ENCODE results near the gene LAT. TPM values are rescaled to one million over a fixed set of nuclear protein-coding genes. Genes with fewer than 3 reads are reported as not detected.
"Not testable (repeated sequence)": the region's sequence is repeated elsewhere in the genome, so short reads cannot be mapped to it uniquely, and the experiment has no call there.

LAT gene, protein sequence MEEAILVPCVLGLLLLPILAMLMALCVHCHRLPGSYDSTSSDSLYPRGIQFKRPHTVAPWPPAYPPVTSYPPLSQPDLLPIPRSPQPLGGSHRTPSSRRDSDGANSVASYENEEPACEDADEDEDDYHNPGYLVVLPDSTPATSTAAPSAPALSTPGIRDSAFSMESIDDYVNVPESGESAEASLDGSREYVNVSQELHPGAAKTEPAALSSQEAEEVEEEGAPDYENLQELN
- 100 to 1,000 TPM; 171 to 440 TPM for total RNA-seq

GRCh38 chr16:28984619-28985135 lies at the start of gene LAT:
LAT (plus strand) TSS chr16:28985052; CDS start chr16:28985418, 366 bp downstream.
- Mint-ChIP-seq H3K36me3 (peaks cover 69 to 82% of the 10 kb centered on the region in 2 donors), H3K27ac (peak within 1 kb of the TSS; percentile 97 to 98), H3K9me3 (peaks cover 6 to 15% of the 10 kb centered on the region in 2 donors)
- peak; percentile 61 to 90 for ATAC-seq
- DNase-seq (ENCODE audit: low spot score in 2 of 2): peak; percentile 55 to 89

DNA sequence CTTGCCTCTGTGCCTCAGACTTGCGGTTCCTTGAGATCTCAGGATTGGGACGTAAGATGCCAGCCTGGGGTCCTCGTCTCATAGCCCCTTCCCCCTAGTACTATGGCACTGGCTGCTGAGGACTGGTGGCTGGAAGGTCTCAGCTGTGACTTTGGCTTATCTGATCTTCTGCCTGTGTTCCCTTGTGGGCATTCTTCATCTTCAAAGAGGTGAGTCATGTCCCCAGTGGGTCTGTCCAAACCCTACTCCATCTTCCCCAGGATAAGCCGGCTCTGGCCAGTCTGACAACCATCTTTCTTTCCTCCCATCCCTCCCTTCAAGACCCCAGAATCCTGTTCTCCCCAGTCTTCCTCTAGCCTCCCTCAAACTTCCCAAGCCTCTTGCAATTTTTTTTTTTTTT lies 49.5 kb upstream of the LAT start:
- ATAC-seq (no peak), DNase-seq (ENCODE audit: low spot score in 2 of 2) (no peak)
- no peak overlapping the region for H3K27ac Mint-ChIP-seq
- H3K36me3 Mint-ChIP-seq: peaks cover 0 to 6% of the 10 kb centered on the region in 2 donors
- peaks cover 0 to 10% of the 10 kb centered on the region in 2 donors for H3K9me3 Mint-ChIP-seq

GRCh38 chr16:28935924-28936783 lies 48.7 kb upstream of the LAT start:
- H3K27ac Mint-ChIP-seq: peak overlapping the region; percentile 55 to 57

DNA sequence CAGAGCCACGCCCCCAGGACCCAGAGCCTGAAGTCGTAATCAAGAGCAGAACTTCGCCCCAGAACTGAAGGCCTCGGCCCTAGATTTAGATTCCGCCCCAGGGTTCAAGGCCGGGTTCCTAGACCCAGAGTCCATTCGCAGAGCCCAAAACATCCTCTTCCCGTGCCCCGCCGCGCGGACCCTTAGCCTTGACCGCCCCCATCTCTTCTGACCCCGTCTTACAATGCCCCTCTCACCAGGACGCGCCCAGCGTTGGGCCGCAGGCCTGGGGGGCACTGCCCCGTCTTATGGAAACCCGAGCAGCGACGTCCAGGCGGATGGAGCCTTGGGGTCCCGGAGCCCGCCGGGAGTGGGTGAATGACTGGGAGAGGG lies 48.1 kb upstream of the LAT start:
- peaks cover 0 to 10% of the 10 kb centered on the region in 2 donors for H3K9me3 Mint-ChIP-seq
- H3K27ac Mint-ChIP-seq: peak overlapping the region; percentile 55 to 57
- peaks cover 0 to 6% of the 10 kb centered on the region in 2 donors for H3K36me3 Mint-ChIP-seq
- DNase-seq (ENCODE audit: low spot score in 2 of 2): no peak
- ATAC-seq: no peak

More at GRCh38 chr16:28935924-28936783, 48.7 kb upstream of the LAT start:
- peaks cover 0 to 6% of the 10 kb centered on the region in 2 donors for H3K36me3 Mint-ChIP-seq
- peak; percentile 80 to 91 for DNase-seq (ENCODE audit: low spot score in 2 of 2)
- peaks cover 0 to 10% of the 10 kb centered on the region in 2 donors for H3K9me3 Mint-ChIP-seq
- peak; percentile 97 to 100 for ATAC-seq

DNA sequence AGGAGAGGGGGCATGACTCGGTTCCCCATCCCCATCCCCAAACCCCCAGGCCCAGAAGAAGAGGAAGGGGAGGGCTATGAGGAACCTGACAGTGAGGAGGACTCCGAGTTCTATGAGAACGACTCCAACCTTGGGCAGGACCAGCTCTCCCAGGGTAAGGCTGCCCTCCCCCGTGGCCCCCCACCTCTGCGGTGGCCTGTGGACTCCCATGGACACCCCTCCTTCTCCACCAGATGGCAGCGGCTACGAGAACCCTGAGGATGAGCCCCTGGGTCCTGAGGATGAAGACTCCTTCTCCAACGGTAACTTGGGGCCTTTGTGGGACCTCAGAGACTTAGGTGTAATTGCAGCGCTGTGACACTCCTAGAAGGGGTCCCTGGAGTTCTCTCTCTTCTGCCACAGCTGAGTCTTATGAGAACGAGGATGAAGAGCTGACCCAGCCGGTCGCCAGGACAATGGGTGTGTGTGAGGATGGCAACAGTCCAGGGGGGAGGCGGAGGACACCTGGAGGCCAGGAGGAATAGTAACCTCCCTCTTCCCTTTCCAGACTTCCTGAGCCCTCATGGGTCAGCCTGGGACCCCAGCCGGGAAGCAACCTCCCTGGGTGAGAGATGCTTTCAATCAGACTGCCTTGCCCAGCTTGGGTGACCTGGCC lies 47.5 kb upstream of the LAT start:
- Mint-ChIP-seq H3K36me3 (peaks cover 0 to 6% of the 10 kb centered on the region in 2 donors), H3K27ac (no peak overlapping the region), H3K9me3 (peaks cover 0 to 10% of the 10 kb centered on the region in 2 donors)
- ATAC-seq (no peak), DNase-seq (ENCODE audit: low spot score in 2 of 2) (no peak)

DNA sequence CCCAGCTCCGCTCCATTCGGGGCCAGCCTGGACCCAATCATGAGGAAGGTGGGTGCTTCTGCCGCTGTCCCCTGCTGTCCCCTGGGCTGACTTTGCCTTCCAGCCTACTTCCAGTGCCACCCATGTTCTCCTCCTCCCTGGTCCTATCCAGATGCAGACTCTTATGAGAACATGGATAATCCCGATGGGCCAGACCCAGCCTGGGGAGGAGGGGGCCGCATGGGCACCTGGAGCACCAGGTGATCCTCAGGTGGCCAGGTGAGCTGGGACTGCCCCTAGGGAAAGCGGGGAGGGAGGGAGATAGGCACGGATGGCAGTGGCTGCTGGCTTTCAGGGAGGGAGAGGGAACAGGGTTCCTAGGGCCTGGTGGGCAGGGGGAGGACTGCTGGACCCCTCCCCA lies 46.1 kb upstream of the LAT start:
- ATAC-seq (no peak), DNase-seq (ENCODE audit: low spot score in 2 of 2) (no peak)
- Mint-ChIP-seq H3K36me3 (peaks cover 0 to 6% of the 10 kb centered on the region in 2 donors), H3K9me3 (peaks cover 0 to 10% of the 10 kb centered on the region in 2 donors), H3K27ac (peak overlapping the region in 1 of 2 donors; percentile 1)

- not testable (repeated sequence) for H3K9me3 Mint-ChIP-seq, ATAC-seq, H3K36me3 Mint-ChIP-seq
Observed at GRCh38 chr16:28939825-28940224, 45.0 kb upstream of the LAT start.

DNA sequence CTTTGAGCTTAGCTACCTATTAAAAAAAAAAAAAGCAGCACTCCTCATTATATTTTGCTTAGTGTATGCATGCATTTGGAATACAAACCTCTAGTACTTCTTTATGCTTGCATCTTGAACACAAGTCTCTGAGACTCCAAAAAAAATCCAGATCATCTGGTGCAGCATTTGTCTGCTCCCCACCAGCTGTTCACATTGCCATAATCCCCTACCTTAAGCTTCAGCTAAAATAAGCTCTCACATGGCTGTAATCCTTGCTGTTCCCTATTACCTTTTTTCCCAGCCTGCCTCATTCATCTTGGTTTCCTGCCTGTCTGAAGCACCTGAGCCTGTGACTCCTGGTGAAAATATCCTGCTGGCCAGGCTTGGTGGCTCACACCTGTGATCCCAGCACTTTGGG lies 41.6 kb upstream of the LAT start:
- Mint-ChIP-seq H3K9me3 (no peaks in the 10 kb centered on the region), H3K36me3 (no peaks in the 10 kb centered on the region), H3K27ac (peak overlapping the region in 1 of 2 donors; percentile 9)
- DNase-seq (ENCODE audit: low spot score in 2 of 2) (no peak), ATAC-seq (no peak)

More at GRCh38 chr16:28939825-28940224, 45.0 kb upstream of the LAT start:
- DNase-seq (ENCODE audit: low spot score in 2 of 2); H3K27ac Mint-ChIP-seq: not testable (repeated sequence)

DNA sequence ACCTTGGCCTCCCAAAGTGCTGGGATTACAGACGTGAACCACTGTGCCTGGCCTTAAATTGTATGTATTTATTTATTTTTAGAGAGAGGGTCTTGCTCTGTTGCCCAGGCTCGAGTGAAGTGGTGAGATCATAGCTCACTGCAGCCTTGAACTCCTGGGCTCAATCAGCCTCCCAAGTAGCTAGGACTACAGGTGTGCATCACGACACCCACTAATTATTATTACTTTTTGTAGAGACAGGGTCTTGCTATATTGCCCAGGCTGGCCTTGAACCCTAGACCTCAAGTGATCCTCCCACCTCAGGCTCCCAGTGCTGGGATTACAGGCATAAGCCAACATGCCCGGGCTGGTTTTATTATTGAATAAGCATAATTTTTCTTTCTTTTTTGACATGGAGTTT lies 38.2 kb upstream of the LAT start:
- no peaks in the 10 kb centered on the region for H3K9me3 Mint-ChIP-seq
- H3K36me3 Mint-ChIP-seq: peaks cover 5 to 11% of the 10 kb centered on the region in 2 donors

DNA sequence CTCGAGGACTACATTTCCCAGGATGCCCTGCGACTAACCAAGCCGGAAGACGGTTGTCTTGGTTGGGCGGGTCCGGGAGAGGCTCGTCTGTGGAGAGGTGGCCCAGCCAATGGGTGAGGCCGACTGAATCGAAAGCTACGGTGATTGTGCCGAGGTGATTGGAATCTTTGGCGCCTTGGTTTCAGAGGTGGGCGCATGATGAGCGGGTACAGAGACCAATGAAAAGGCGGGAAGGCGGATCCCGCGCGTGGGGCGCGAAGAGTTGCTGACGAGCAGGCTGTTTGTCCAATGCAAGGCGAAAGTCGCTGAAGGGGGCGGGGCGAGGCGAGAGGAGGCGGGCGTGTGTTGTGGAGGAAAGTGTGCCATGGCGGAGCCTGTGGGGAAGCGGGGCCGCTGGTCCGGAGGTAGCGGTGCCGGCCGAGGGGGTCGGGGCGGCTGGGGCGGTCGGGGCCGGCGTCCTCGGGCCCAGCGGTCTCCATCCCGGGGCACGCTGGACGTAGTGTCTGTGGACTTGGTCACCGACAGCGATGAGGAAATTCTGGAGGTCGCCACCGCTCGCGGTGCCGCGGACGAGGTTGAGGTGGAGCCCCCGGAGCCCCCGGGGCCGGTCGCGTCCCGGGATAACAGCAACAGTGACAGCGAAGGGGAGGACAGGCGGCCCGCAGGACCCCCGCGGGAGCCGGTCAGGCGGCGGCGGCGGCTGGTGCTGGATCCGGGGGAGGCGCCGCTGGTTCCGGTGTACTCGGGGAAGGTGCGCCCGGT lies 34.0 kb upstream of the LAT start, which contains the start of gene NFATC2IP:
Gene NFATC2IP, plus strand, starts transcription at position 290 of the 762 bp plus-strand sequence. Its CDS starts 75 bp downstream, at position 365.
- H3K36me3 Mint-ChIP-seq: peaks cover 18 to 19% of the 10 kb centered on the region in 2 donors
- ATAC-seq (peak; percentile 97 to 98), DNase-seq (ENCODE audit: low spot score in 2 of 2) (peak; percentile 99 to 100)
- H3K9me3 Mint-ChIP-seq: no peaks in the 10 kb centered on the region
- H3K27ac Mint-ChIP-seq: peak within 1 kb of the TSS; percentile 94 to 96

More for the DNA sequence above, 38.2 kb upstream of the LAT start:
- ATAC-seq (no peak), DNase-seq (ENCODE audit: low spot score in 2 of 2) (no peak)
- no peak overlapping the region for H3K27ac Mint-ChIP-seq

- Mint-ChIP-seq H3K9me3 (no peaks in the 10 kb centered on the region), H3K27ac (peak overlapping the region; percentile 94 to 96), H3K36me3 (peaks cover 18 to 22% of the 10 kb centered on the region in 2 donors)
- DNase-seq (ENCODE audit: low spot score in 2 of 2): no peak
- ATAC-seq: no peak
Observed at GRCh38 chr16:28951410-28951943, 33.4 kb upstream of the LAT start.

DNA sequence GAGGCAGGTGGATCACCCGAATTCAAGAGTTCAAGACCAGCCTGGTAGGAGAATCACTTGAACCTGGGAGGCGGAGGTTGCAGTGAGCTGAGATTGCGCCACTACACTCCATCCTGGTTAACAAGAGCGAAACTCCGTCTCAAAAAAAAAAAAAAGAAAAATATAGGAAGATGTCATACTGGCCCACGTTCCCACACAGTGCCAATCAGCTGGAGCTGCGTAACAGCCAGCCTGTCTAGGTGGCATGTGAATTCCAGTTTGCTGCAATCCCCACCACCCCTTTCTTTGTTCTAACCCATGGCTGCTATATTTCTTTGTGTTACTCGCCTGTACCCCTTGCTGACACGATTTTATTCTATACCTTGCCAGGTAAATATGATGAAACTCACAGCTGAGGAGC lies 26.6 kb upstream of the LAT start:
- H3K36me3 Mint-ChIP-seq: peaks cover 11 to 14% of the 10 kb centered on the region in 2 donors
- H3K27ac Mint-ChIP-seq: peak overlapping the region in 1 of 2 donors; percentile 55
- no peaks in the 10 kb centered on the region for H3K9me3 Mint-ChIP-seq
- no peak for ATAC-seq
- DNase-seq (ENCODE audit: low spot score in 2 of 2): no peak

DNA sequence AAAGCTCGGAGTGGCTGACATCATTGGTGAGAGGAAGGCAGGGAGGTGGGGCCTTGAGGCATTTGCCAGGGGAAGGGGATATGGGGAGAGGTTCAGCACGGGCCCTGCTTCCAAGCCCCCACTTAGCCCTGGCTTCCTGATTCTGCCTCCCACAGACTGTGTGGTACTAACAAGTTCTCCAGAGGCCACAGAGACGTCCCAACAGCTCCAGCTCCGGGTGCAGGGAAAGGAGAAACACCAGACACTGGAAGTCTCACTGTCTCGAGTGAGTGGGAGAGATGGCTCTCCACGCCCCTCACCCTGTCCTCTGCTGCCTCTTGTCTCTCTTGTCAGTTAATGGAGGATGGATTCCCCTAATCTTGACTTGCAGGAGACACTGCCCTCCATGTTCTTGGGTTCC lies 26.0 kb upstream of the LAT start:
- Mint-ChIP-seq H3K36me3 (peaks cover 11 to 19% of the 10 kb centered on the region in 2 donors), H3K9me3 (no peaks in the 10 kb centered on the region), H3K27ac (no peak overlapping the region)
- DNase-seq (ENCODE audit: low spot score in 2 of 2) (no peak), ATAC-seq (no peak)

- Mint-ChIP-seq H3K36me3 (peaks cover 11 to 15% of the 10 kb centered on the region in 2 donors), H3K27ac (no peak overlapping the region), H3K9me3 (no peaks in the 10 kb centered on the region)
- DNase-seq (ENCODE audit: low spot score in 2 of 2): no peak
- no peak for ATAC-seq
Observed at GRCh38 chr16:28964072-28964471, 20.8 kb upstream of the LAT start.

- Mint-ChIP-seq H3K27ac (no peak overlapping the region), H3K36me3 (peaks cover 11 to 15% of the 10 kb centered on the region in 2 donors), H3K9me3 (no peaks in the 10 kb centered on the region)
- ATAC-seq: no peak
- no peak for DNase-seq (ENCODE audit: low spot score in 2 of 2)
Observed at GRCh38 chr16:28964496-28964895, 20.4 kb upstream of the LAT start.

- H3K27ac Mint-ChIP-seq: peak overlapping the region in 1 of 2 donors; percentile 44
- ATAC-seq (no peak), DNase-seq (ENCODE audit: low spot score in 2 of 2) (no peak)
- H3K36me3 Mint-ChIP-seq: peaks cover 0 to 15% of the 10 kb centered on the region in 2 donors
- H3K9me3 Mint-ChIP-seq: no peaks in the 10 kb centered on the region
Observed at GRCh38 chr16:28967156-28967555, 17.7 kb upstream of the LAT start.

All from activated naive CD4-positive, alpha-beta T cell treated with anti-CD3 and anti-CD28 coated beads, Interleukin-2, amount 50 U/mL, for 72 hours (primary cell).